ENCODE data around the gene ZNF234.
"Not testable (repeated sequence)": the region's sequence is repeated elsewhere in the genome, so short reads cannot be mapped to it uniquely, and the experiment has no call there.

Gene ZNF234

GRCh38 chr19:44141191-44142058 lies at the start of gene ZNF234:
Gene ZNF234, plus strand, starts transcription at chr19:44141554. Its CDS starts 3,079 bp downstream, at chr19:44144633.
- peak; percentile 82 for DNase-seq

DNA sequence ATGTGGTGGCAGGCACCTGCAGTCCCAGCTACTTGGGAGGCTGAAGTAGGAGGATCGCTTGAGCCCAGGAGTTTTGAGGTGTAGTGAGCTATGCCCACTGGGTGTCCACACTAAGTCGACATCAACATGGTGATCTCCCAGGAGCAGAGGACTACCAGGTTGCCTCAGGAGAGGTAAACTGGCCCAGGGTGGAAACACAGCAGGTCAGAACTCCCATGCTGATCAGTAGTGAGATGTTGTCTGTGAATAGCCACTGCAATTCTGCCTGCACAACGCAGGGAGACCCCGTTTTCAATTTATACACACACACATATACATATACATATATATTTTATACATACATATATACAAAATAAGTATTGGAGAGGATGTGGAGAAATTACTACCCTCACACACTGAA lies 49.2 kb upstream of the ZNF234 start:
- no peak for DNase-seq

DNA sequence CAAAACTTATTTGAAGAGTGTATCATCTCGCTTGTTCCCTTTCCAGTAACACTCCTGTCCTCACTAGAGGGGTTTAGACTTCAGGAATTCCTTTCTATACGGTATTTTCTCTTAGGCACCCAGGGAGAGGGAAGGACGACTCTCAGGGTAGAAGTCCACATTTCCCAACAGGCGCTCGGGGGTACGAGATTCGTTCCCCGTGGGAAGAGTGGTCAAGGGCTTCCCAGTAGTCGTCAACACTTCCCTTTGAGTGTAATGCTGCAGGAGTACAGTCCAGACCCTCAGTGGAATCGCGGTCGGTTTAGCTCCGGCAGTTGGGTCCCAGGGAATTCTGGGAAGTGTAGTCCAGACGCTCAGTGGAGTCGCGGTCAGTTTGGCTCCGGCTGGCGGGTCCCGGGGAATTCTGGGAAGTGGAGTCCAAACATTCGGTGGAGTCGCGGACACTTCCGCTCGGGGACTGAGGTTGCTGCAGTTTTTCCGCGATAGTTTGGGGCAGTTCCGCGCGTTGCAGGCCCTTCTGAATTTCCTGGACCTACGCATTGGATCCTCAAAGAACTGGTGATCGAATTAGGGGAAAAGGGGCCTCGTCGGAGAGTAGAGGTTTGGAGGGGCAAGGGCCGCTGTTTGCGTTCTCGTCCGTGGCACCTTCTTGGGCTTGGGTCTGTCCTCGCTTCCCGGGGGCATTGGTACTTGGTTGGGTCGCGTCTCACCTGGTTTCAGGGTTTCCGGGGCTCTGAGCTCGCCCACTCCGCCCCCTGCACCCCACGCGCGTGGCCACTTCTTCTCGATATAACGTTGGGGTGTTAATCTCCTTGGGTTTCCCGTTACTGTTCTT lies 47.2 kb upstream of the ZNF234 start, which contains the start of gene ZNF224:
ZNF224 (plus strand) TSS at position 431 of the 835 bp plus-strand sequence. CDS start 3,513 bp downstream, outside the sequence.
- peak; percentile 90 for DNase-seq

DNA sequence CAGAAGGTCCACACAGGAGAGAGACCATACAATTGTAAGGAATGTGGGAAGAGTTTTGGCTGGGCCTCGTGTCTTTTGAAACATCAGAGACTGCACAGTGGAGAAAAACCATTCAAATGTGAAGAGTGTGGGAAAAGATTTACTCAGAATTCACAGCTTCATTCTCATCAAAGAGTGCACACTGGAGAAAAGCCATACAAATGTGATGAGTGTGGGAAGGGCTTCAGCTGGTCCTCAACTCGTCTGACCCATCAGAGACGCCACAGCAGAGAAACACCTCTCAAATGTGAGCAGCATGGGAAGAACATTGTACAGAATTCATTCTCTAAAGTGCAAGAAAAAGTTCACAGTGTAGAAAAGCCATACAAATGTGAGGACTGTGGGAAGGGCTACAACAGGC lies 33.6 kb upstream of the ZNF234 start:
- no peak for DNase-seq

DNA sequence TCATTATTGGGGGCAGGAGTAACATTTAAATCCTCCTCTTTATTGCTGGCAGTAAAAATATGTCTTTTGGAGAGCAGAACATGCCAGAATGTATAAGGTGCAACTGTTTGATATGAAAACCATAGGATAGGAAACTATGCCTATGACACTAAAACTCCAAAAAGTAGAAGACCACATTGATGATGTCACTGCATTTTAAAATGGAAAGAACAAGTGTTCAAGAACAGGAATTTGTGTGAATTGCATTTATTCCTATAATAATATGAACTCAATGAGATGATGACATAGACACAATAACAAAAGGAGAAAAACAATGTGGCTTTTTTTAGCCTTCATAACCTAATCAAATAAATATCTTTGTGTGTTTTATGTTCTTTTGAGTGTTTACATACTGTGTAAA lies 31.9 kb upstream of the ZNF234 start:
- DNase-seq, result no peak

DNA sequence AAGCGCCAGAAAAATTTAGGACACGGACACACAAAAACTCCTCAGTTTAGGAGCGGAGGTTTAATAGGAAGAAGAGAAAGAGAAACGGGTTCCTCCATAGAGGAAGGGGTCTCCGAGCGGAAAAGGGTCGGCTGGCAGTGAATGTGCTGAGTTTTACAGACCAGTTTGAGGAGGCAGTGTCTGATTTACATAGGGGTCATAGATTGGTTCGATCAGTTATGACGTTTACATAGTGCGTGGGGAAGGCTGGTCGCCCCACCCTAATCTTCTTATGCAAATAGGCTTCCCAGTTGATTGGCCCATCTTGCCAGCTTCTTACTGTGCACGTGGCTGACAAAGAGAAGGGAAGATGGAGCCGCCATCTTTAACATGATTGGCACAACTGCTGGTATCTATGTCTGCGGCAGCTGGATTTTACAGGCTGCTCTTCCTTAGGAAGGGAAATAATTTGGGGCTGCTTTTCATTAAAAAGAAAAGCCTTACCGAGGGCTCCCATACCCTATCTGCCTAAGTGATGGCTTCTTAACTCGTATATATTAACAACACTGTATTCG lies 29.4 kb upstream of the ZNF234 start:
- DNase-seq, result no peak

- no peak for DNase-seq
These were observed 28.6 kb upstream of the ZNF234 start for GRCh38 chr19:44112802-44113137.

DNA sequence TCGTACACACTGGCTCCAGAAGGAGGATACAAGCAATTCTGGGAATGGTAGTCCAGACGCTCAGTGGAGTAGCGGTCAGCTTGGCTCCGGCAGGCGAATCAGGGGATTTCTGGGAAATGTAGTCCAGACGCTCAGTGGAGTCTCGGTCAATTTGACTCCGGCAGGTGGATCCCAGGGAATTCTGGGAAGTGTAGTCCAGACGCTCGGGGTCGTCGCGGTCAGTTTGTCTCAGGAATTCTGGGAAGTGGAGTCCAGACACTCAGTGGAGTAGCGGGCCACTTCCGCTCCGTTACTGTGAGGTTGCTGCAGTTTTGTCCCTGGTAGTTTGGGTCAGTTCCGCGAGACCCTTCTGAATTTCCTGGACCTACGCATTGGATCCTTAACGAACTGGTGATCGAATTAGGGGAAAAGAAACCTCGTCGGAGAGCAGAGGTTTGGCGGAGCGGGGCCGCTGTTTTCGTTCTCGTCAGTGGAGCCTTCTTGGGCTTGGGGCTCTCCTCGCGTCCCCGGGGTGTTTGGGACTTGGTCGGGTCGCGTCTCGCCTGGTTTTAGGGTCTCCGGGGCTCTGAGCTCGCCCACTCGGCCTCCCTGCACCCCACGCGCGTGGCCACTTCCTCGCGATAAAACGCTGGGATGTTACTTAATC lies 28.1 kb upstream of the ZNF234 start, which contains the start of gene ZNF225:
ZNF225 (plus strand) TSS at position 262 of the 646 bp plus-strand sequence. CDS start 2,429 bp downstream, outside the sequence.
- DNase-seq, result peak; percentile 94

DNA sequence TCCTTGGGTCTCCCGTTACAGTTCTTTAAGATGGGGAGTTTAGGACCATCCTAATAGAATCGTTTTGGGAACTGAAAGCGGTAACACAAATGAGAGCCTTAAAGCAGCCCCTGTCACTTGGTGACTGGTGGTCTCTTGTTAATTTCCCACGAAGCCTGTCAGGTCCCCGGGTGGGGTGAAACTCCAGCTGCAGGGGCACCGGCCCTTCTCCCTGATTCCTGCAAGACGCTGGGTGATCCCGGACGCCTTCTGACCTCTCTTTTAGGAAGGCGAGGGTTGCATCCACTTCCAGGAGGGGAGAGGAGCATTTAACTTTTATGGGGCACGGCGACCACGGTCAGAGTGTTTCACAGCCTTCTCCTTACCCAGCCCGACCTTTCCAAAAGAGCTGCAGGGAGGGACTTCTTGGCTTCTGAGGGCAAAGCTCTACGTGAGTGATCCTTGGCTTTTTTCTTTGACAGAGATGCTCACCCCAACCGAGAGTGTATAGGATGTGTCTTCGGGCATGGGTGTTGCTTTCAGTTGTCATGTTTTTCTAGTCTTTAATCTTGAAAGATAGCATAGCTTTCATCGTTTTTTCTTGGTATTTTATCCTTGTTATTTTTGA lies 27.5 kb upstream of the ZNF234 start:
- DNase-seq, result no peak

DNA sequence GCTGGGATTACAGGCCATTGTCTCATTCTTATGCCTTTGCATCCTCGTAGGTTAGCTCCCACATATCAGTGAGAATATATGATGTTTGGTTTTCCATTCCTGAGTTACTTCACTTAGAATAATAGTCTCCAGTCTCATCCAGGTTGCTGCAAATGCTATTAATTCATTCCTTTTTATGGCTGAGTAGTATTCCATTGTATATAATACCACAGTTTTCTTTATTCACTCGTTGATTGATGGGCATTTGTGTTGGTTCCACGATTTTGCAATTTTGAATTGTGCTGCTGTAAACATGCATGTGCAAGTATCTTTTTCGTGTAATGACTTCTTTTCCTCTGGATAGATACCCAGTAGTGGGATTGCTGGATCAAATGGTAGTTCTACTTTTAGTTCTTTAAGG lies 20.2 kb upstream of the ZNF234 start:
- not testable (repeated sequence) for DNase-seq

DNA sequence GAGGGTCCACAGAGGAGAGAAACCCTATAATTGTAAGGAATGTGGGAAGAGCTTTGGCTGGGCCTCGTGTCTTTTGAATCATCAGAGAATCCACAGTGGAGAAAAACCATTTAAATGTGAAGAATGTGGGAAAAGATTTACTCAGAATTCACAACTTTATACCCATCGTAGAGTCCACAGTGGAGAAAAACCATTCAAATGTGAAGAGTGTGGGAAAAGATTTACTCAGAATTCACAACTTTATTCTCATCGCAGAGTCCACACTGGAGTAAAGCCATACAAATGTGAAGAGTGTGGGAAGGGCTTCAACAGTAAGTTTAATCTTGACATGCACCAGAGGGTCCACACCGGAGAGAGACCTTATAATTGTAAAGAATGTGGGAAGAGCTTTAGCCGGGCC lies 9.4 kb upstream of the ZNF234 start:
- no peak for DNase-seq

DNA sequence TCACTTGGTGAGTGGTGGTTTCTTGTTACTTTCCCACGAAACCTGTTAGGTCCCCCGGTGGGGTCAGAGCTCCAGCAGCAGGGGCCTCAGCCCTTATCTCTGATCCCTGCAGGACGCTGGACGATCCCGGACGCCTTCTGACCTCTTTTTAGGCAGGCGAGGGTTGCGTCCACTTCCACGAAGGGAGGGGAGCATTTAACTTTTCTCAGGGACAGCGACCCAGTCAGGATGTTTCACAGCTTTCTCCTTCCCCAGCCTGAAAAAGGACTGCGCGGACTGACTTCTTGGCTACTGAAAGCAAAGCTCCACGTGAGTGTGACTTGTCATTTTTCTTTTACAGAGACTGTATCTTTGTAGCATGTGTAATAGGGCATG lies 692 bp downstream of the ZNF234 start:
- DNase-seq, result no peak

GRCh38 chr19:44149776-44150175 lies 8.4 kb downstream of the ZNF234 start:
- DNase-seq, result no peak

DNA sequence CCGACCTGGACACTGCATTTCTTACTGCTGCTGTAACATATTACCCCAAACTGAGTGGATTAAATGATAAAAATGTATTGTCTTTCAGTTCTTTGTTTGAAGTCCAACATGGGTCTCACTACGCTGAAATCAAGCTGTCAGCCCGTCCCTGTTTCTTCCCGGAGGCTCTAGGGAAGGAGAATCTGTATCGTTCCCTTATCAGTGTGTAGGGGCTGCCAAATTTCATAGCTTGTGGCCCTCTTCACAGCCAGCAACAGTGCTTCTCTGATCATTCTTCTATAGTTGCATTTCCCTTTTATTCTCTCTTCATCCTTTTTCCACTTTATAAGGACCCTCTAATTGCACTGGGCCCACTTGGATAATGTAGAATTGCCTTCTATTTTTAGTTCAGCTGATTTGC lies 10.1 kb downstream of the ZNF234 start:
- DNase-seq, result no peak

DNA sequence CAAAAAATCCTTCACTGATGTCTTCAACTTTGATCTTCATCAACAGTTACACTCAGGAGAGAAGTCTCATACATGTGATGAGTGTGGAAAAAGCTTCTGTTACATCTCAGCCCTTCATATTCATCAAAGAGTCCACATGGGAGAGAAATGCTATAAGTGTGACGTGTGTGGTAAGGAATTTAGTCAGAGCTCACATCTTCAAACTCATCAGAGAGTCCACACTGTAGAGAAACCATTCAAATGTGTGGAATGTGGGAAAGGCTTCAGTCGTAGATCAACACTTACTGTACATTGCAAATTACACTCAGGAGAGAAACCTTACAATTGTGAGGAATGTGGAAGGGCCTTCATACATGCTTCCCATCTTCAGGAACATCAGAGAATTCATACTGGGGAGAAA lies 15.1 kb downstream of the ZNF234 start:
- no peak for DNase-seq

- no peak for DNase-seq
These were observed 22.4 kb downstream of the ZNF234 start for GRCh38 chr19:44163789-44164188.

DNA sequence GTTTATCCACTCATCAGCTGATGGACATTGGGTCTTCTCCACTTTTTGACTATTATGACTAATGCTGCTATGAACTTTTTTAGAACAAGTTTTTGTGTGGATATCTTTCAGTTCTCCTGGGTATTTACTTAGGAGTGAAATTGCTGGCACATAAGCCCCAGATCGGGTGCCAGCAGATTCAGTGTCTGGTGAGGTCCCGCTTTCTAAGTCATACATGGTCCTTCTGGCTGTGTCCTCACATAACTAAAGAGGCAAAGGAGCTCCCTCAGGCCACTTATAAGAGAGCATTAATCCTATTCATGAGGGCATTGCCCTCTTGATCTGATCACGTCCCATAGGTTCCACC lies 22.9 kb downstream of the ZNF234 start:
- no peak for DNase-seq

DNA sequence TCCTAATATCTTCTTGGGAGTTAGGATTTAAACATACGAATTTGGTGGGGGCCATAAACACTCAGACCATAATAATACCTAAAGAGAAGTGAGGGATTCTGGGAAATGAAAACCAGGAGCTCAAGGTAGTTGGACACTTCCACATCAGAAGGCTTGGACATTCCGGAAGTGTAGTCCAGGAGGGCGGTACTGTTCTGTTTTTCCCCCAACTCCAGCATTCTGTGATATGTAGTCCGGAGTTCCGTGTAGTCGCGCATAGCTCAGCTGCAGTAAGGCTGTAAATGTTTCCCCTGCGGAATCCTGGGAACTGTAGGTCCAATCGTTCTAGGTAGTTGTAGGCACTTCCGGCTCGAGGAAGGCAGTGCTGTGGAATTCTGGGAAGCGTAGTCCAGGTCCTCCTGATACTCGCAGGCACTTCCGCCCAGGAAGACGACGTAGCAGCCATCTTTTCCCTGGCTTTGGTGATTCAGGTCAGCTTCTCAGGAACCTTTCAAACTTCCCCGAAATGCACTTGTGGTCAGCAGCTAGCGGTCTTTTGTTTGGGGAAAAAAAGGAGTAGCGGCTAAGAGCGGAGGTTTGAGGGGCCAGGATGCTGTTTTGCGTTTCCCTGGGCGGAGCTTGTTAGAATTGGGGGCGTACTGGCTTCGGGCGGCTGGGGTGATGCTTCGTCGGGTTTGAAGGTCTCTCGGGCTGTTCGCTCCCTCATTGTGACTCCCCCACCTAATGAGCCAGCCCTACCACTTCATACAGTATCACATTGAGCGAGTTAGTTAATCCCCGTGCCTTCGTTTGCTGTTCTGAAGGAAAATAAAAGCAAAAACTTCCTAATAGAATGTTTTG lies 23.5 kb downstream of the ZNF234 start, which contains the start of gene ZNF226:
ZNF226 (plus strand) TSS at position 428 of the 840 bp plus-strand sequence. CDS start 4,981 bp downstream, outside the sequence.
- peak; percentile 89 for DNase-seq

DNA sequence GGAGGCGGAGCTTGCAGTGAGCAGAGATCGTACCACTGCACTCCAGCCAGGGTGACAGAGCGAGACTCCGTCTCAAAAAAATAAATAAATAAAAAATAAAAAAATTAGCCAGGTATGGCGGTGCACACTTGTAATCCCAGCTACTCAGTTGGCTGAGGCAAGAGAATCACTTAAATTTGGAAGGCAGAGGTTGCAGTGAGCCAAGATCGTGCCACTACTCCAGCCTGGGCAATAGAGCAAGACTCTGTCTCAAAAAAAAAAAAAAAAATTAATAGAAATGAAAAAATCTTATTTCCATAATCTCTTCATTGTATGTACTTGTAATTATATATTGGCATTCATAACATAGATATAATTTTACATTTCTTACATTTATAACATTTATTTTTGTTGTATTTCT lies 29.3 kb downstream of the ZNF234 start:
- not testable (repeated sequence) for DNase-seq

DNA sequence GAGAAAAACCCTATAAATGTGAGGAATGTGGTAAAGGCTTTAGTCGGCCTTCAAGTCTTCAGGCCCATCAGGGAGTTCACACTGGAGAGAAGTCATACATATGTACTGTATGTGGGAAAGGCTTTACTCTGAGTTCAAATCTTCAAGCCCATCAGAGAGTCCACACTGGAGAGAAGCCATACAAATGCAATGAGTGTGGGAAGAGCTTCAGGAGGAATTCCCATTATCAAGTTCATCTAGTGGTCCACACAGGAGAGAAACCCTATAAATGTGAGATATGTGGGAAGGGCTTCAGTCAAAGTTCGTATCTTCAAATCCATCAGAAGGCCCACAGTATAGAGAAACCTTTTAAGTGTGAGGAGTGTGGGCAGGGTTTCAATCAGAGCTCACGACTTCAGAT lies 35.2 kb downstream of the ZNF234 start:
- DNase-seq, result no peak

DNA sequence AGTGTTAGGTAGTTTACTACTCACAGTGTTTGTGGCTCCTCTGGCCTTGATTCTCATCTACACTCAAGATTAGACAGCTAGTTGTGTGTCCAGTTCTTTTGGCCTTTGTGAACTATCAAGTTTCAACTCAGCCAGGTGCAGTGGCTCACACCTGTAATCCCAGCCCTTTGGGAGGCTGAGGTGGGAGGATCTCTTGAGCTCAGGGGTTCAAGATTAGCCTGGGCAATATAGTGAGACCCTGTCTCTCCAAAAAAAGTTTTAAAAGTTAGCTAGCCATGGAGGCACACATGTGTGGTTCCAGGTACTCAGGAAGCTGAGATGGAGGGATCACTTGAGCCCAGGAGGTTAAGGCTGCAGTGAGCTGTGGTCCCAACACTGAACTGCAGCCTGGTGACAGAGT lies 39.6 kb downstream of the ZNF234 start:
- DNase-seq, result no peak

DNA sequence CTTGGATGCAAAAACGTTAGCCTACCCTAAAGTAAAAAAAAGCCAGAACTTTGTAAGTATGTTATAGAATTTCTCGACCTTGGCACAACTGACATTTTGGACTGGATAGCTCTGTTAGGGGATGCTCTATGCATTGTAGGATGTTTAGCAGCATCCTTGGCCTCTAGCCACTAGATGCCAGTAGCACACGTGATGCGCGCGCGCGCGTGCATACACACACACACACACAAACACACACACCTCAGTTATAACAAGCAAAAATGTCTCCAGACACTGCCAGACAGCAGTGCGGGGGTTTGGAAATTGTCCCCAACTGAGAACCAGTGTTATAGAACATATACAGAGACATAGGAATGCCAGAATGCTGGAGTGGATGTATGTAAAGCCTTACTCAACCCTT lies 40.8 kb downstream of the ZNF234 start:
- no peak for DNase-seq

All from CD4-positive, alpha-beta T cell treated with Interleukin-10 for 1 hour (primary cell).